MCF 10A (cell line): ENCODE data around the gene PTPN11. TPM values are rescaled to one million over a fixed set of nuclear protein-coding genes. Genes with fewer than 3 reads are reported as not detected.
"Not testable (repeated sequence)": the region's sequence is repeated elsewhere in the genome, so short reads cannot be mapped to it uniquely, and the experiment has no call there.

Experiments used
- BruUV-seq: library from RNA; stranded (reverse); fragments of 400-500 nt; replicated peaks from 2 replicates; lab custom pipeline; 2021; lab: Mats Ljungman, UMichigan
- CTCF ChIA-PET: fragments of 300-600 bp; sonication (Branson Sonifier 250); formaldehyde crosslinking; extraction: SDS; loops from one replicate; lab custom pipeline; 2021; ENCODE audit warnings: antibody characterized with exemption, inconsistent platforms; lab: Yijun Ruan, JAX
- POLR2A ChIA-PET: fragments of 300-600, 350-650 bp; sonication (Branson Sonifier 250); formaldehyde crosslinking; extraction: SDS; loops from one replicate; lab custom pipeline; 2020; ENCODE audit warnings: antibody characterized with exemption, inconsistent platforms; lab: Yijun Ruan, JAX
- DNase-seq: peaks from one replicate; pipeline ENCODE4 v3.0.0-alpha.2; 2018; ENCODE audit not compliant: unreplicated experiment
- H3K27ac Mint-ChIP-seq: one replicate; pipeline ENCODE4 v1.8.0; 2022; ENCODE audit warnings: mild to moderate bottlenecking, low read depth, mixed read lengths; ENCODE audit not compliant: unreplicated experiment
- H3K27me3 Mint-ChIP-seq: one replicate; pipeline ENCODE4 v1.8.0; 2022; ENCODE audit warnings: mixed read lengths; ENCODE audit not compliant: insufficient read depth, unreplicated experiment
- H3K36me3 Mint-ChIP-seq: one replicate; pipeline ENCODE4 v1.8.0; 2022; ENCODE audit warnings: mild to moderate bottlenecking, moderate library complexity, mixed read lengths; ENCODE audit not compliant: insufficient read depth, unreplicated experiment
- H3K4me1 Mint-ChIP-seq: one replicate; pipeline ENCODE4 v1.8.0; 2022; ENCODE audit warnings: mixed read lengths; ENCODE audit not compliant: insufficient read depth, unreplicated experiment
- H3K4me3 Mint-ChIP-seq: one replicate; pipeline ENCODE4 v1.8.0; 2022; ENCODE audit warnings: mild to moderate bottlenecking, moderate library complexity, mixed read lengths; ENCODE audit not compliant: unreplicated experiment
- H3K9me3 Mint-ChIP-seq: one replicate; pipeline ENCODE4 v1.8.0; 2022; ENCODE audit warnings: mixed read lengths; ENCODE audit not compliant: unreplicated experiment
- intact Hi-C: fragments of 100-400 bp; cut with micrococcal nuclease; formaldehyde crosslinking; loops from 2 replicates; pipeline ENCODE4 v1.14.1; 2022
- total RNA-seq: library from RNA; stranded (reverse); gene quantifications from 2 replicates; pipeline ENCODE4 v1.2.3, GENCODE V29; 2022
- TF ChIP-seq, protein P1 (sequence below): fragments of 200-600 bp; IDR thresholded peaks from one replicate; pipeline ENCODE4 v1.8.0; 2022; ENCODE audit warnings: antibody characterized with exemption, mild to moderate bottlenecking; ENCODE audit not compliant: unreplicated experiment

Gene PTPN11
- total RNA-seq, 1 experiment from 2014 or later = 164 TPM

DNA sequence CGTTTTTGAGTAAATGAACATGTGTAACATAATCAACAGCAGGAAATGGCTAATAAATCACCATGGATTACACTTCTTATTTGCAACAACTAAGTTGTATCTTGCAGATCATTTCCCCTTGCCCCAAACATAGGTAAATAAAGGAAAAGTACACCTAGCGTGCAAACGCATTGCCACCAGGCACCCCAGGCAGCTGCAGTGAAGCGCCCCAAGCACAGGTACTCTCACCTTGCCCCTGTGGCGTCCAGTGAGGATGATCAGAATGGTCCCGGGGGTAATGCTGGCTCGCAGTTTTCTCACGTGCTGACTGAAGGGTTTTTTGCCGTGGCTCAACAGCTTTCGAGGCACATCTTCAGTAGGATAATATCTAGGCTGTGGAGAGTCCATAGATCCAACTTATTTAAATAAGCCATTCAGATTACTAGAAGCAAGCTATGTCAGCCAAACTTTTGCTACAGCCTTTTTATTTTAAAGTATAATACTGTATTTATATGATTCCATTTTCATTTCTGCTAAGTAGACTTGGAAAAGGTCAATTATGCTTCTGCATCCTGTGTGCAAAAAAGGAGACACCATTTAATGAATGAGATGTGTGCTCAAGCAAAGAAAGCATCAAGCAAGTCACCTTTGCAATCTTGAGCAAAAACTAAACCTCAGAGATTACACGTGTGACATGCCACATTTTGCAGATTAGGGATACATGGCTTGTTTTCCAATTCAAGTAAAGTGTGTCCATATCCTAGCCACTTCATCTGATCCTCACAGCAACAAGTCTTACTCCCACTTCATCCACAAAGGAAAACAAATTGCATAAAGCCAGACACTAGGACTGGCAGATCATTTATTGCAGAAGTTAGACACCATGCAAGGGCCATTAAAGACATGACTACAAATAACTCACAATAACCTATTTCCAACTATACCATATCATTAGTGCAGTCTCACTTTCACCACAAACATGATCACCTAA lies 11.9 kb upstream of the PTPN11 start:
- H3K4me1 Mint-ChIP-seq = peaks cover 16% of the 10 kb centered on the region
- H3K27me3 Mint-ChIP-seq = no peaks in the 10 kb centered on the region
- TF ChIP-seq, protein P1, sequence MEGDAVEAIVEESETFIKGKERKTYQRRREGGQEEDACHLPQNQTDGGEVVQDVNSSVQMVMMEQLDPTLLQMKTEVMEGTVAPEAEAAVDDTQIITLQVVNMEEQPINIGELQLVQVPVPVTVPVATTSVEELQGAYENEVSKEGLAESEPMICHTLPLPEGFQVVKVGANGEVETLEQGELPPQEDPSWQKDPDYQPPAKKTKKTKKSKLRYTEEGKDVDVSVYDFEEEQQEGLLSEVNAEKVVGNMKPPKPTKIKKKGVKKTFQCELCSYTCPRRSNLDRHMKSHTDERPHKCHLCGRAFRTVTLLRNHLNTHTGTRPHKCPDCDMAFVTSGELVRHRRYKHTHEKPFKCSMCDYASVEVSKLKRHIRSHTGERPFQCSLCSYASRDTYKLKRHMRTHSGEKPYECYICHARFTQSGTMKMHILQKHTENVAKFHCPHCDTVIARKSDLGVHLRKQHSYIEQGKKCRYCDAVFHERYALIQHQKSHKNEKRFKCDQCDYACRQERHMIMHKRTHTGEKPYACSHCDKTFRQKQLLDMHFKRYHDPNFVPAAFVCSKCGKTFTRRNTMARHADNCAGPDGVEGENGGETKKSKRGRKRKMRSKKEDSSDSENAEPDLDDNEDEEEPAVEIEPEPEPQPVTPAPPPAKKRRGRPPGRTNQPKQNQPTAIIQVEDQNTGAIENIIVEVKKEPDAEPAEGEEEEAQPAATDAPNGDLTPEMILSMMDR = no peak
- peak overlapping the region; percentile 99 for H3K4me3 Mint-ChIP-seq
- DNase-seq = no peak
- ChIA-PET POLR2A (no interaction called here), CTCF (interaction anchor here (0.6 kb wide), 1 partner anchor 286 kb away, joined by 3 read pairs; no protein-coding TSS in a partner anchor)
- H3K9me3 Mint-ChIP-seq = no peaks in the 10 kb centered on the region
- H3K36me3 Mint-ChIP-seq = peaks cover 69% of the 10 kb centered on the region
- intact Hi-C loops = no loop called here
- peak overlapping the region; percentile 100 for H3K27ac Mint-ChIP-seq
- BruUV-seq = no TSS peak

DNA sequence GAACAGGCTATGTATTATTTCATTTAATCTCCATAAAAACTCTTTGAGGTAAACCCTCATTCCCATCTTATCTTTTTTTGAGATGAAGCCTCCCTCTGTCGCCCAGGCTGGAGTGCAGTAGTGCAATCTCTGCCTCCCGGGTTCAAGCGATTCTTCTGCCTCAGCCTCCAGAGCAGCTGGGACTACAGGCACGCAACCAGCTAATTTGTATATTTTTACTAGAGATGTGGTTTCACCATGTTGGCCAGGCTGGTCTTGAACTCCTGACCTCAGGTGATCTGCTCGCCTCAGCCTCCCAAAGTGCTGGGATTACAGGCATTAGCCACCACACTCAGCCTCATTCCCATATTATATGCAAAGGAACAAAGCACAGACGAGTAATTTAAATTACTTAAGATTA lies 11.1 kb upstream of the PTPN11 start:
- CTCF ChIA-PET, H3K27me3 Mint-ChIP-seq, DNase-seq, BruUV-seq, H3K9me3 Mint-ChIP-seq, intact Hi-C loops: not testable (repeated sequence)
- POLR2A ChIA-PET = interaction anchor here (0.6 to 1.4 kb wide), 4 partner anchors 11 to 115 kb away, joined by 3 to 4 read pairs (median 4); partner anchors contain the start of gene PTPN11
- peak overlapping the region; percentile 99 for H3K4me3 Mint-ChIP-seq
- H3K4me1 Mint-ChIP-seq = peaks cover 16% of the 10 kb centered on the region
- peak overlapping the region; percentile 100 for H3K27ac Mint-ChIP-seq
- peaks cover 69% of the 10 kb centered on the region for H3K36me3 Mint-ChIP-seq

DNA sequence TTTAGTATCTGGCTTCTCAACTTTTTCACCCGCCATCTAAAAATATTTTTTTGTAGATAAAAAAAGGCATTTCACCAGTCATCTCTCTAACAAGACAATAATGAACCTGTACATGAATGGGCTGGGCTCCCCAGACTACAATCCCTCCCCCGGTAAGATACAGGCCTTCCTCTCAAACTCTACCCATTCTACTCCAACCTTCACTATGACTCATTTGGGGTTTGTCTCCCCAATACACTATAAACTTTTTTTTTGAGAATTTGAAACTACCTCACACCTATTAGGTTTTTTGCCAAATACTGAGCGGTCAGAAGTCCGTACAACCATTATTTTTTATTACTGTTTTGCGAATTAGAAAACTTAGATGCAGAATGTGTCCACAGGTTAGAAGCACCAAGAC lies 10.1 kb upstream of the PTPN11 start:
- peaks cover 16% of the 10 kb centered on the region for H3K4me1 Mint-ChIP-seq
- ChIA-PET POLR2A (interaction anchor here (0.7 to 1.4 kb wide), 3 partner anchors 10 to 218 kb away, joined by 3 to 4 read pairs (median 4); partner anchors contain the start of gene PTPN11), CTCF (interaction anchor here (0.7 kb wide), 1 partner anchor 602 kb away, joined by 3 read pairs; no protein-coding TSS in a partner anchor)
- TF ChIP-seq, protein P1 = no peak
- peak overlapping the region; percentile 100 for H3K27ac Mint-ChIP-seq
- no peaks in the 10 kb centered on the region for H3K27me3 Mint-ChIP-seq
- H3K9me3 Mint-ChIP-seq = no peaks in the 10 kb centered on the region
- peak overlapping the region; percentile 99 for H3K4me3 Mint-ChIP-seq
- no peak for DNase-seq
- intact Hi-C loops = no loop called here
- peaks cover 63% of the 10 kb centered on the region for H3K36me3 Mint-ChIP-seq
- no TSS peak for BruUV-seq

DNA sequence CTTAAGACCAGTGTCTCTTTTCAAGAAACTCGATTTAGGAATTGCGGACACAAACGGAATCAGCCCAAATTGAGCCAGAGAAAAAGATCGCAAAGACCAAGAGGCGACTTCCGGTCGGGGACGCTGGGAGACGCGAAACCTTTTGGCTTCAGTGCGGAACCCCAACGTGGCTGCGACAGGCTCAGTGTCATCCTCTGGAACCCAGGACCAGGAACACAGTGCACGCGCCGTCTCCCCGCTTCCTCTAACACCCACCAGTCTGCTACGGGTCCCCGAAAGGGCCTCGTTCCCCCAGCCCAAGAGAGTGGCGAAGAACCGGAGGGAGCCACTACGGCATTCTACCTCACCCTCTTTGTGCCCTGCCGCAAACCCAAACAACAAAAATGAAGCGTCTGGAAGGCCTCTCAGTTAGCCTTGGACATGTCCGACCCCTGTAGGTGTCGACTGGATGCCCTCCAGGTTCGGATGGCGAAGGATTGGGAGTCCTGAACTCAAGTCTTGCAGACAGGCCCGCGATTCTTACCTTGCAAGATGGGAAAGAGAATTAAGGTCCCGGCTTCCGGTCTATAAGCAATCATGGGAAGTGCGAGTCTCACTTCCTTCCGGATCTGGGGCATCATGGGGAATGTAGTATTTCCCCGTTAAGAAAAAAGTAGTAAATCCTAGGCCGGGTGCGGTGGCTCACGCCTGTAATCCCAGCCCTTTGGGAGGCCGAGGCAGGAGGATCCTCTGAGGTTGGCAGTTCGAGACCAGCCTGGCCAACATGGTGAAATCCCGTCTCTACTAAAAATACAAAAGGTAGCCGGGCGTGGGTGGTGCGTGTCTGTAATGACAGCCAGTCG lies 9.5 kb upstream of the PTPN11 start, which contains the start of gene RPL6:
TSS of gene RPL6 (minus strand) at position 542 of the 842 bp plus-strand sequence. CDS start 949 bp downstream, outside the sequence.
- H3K4me3 Mint-ChIP-seq = peak within 1 kb of the TSS; percentile 99
- POLR2A ChIA-PET = interaction anchor here (1.0 kb wide), 1 partner anchor 395 kb away, joined by 3 read pairs; no protein-coding TSS in a partner anchor
- TF ChIP-seq, protein P1 = no peak
- peaks cover 16% of the 10 kb centered on the region for H3K4me1 Mint-ChIP-seq
- no peaks in the 10 kb centered on the region for H3K27me3 Mint-ChIP-seq
- H3K36me3 Mint-ChIP-seq = peaks cover 57% of the 10 kb centered on the region
- intact Hi-C loops = no loop called here
- CTCF ChIA-PET = no interaction called here
- BruUV-seq = TSS peak; percentile 62
- H3K27ac Mint-ChIP-seq = peak within 1 kb of the TSS; percentile 100
- no peaks in the 10 kb centered on the region for H3K9me3 Mint-ChIP-seq
- DNase-seq = peak; percentile 97
